Measurements from ENCODE around the gene C22orf15. TPM values are rescaled to one million over a fixed set of nuclear protein-coding genes. Genes with fewer than 3 reads are reported as not detected.
A peak's percentile ranks its signal among the peaks of the same experiment; 100 is the strongest.

C22orf15 gene
- total RNA-seq, 2 experiments from 2014 or later: 0.60 to 1.1 TPM

GRCh38 chr22:23779083-23779482 lies 16.3 kb downstream of the C22orf15 start:
- POLR2A ChIA-PET: no interaction called here
- Mint-ChIP-seq H3K9me3 (no peaks in the 10 kb centered on the region), H3K27me3 (peaks cover 5% of the 10 kb centered on the region), H3K27ac (no peak overlapping the region), H3K36me3 (ENCODE audit: low read depth) (no peaks in the 10 kb centered on the region), H3K4me3 (no peak overlapping the region), H3K4me1 (no peaks in the 10 kb centered on the region)
- no peak for DNase-seq
- CTCF ChIA-PET: no interaction called here

- no peak for DNase-seq
- H3K4me1 Mint-ChIP-seq: peaks cover 4% of the 10 kb centered on the region
- no peaks in the 10 kb centered on the region for H3K27me3 Mint-ChIP-seq
- POLR2A ChIA-PET: no interaction called here
- no peak overlapping the region for H3K27ac Mint-ChIP-seq
- CTCF ChIA-PET: no interaction called here
- no peaks in the 10 kb centered on the region for H3K9me3 Mint-ChIP-seq
- H3K4me3 Mint-ChIP-seq: no peak overlapping the region
- H3K36me3 Mint-ChIP-seq (ENCODE audit: low read depth): no peaks in the 10 kb centered on the region
Measured at GRCh38 chr22:23779731-23780130, 16.9 kb downstream of the C22orf15 start.

GRCh38 chr22:23780146-23780748 lies 17.5 kb downstream of the C22orf15 start:
- Mint-ChIP-seq H3K27ac (no peak overlapping the region), H3K36me3 (ENCODE audit: low read depth) (no peaks in the 10 kb centered on the region), H3K27me3 (no peaks in the 10 kb centered on the region), H3K4me3 (no peak overlapping the region), H3K4me1 (peaks cover 4% of the 10 kb centered on the region), H3K9me3 (no peaks in the 10 kb centered on the region)
- no peak for DNase-seq
- POLR2A ChIA-PET: interaction anchor here (1.0 kb wide), 1 partner anchor 13 kb away, joined by 3 read pairs; no protein-coding TSS in a partner anchor
- CTCF ChIA-PET: no interaction called here

GRCh38 chr22:23781065-23781464 lies 18.3 kb downstream of the C22orf15 start:
- POLR2A ChIA-PET: interaction anchor here (1.0 kb wide), 1 partner anchor 14 kb away, joined by 3 read pairs; no protein-coding TSS in a partner anchor
- H3K27ac Mint-ChIP-seq: no peak overlapping the region
- H3K27me3 Mint-ChIP-seq: no peaks in the 10 kb centered on the region

GRCh38 chr22:23781511-23782183 lies 18.9 kb downstream of the C22orf15 start:
- ChIA-PET CTCF (no interaction called here), POLR2A (no interaction called here)
- Mint-ChIP-seq H3K27me3 (no peaks in the 10 kb centered on the region), H3K27ac (no peak overlapping the region), H3K4me1 (peaks cover 12% of the 10 kb centered on the region), H3K36me3 (ENCODE audit: low read depth) (no peaks in the 10 kb centered on the region), H3K4me3 (no peak overlapping the region), H3K9me3 (no peaks in the 10 kb centered on the region)
- DNase-seq: no peak

More at GRCh38 chr22:23781065-23781464, 18.3 kb downstream of the C22orf15 start:
- H3K4me3 Mint-ChIP-seq: no peak overlapping the region
- peaks cover 6% of the 10 kb centered on the region for H3K4me1 Mint-ChIP-seq
- DNase-seq: no peak
- no peaks in the 10 kb centered on the region for H3K9me3 Mint-ChIP-seq
- CTCF ChIA-PET: no interaction called here
- no peaks in the 10 kb centered on the region for H3K36me3 Mint-ChIP-seq (ENCODE audit: low read depth)

GRCh38 chr22:23782252-23782651 lies 19.5 kb downstream of the C22orf15 start:
- no peak for DNase-seq
- Mint-ChIP-seq H3K4me3 (no peak overlapping the region), H3K27me3 (no peaks in the 10 kb centered on the region), H3K9me3 (no peaks in the 10 kb centered on the region), H3K4me1 (peaks cover 13% of the 10 kb centered on the region), H3K36me3 (ENCODE audit: low read depth) (no peaks in the 10 kb centered on the region), H3K27ac (no peak overlapping the region)
- CTCF ChIA-PET: interaction anchor here (1.0 kb wide), 1 partner anchor 67 kb away, joined by 3 read pairs; no protein-coding TSS in a partner anchor
- POLR2A ChIA-PET: no interaction called here

- no peak for DNase-seq
- Mint-ChIP-seq H3K4me3 (no peak overlapping the region), H3K27me3 (no peaks in the 10 kb centered on the region), H3K27ac (no peak overlapping the region), H3K4me1 (peaks cover 16% of the 10 kb centered on the region), H3K9me3 (no peaks in the 10 kb centered on the region), H3K36me3 (ENCODE audit: low read depth) (no peaks in the 10 kb centered on the region)
- CTCF ChIA-PET: interaction anchor here (1.0 kb wide), 1 partner anchor 67 kb away, joined by 3 read pairs; no protein-coding TSS in a partner anchor
- POLR2A ChIA-PET: no interaction called here
Measured at GRCh38 chr22:23782703-23783102, 19.9 kb downstream of the C22orf15 start.

- Mint-ChIP-seq H3K9me3 (no peaks in the 10 kb centered on the region), H3K27ac (no peak overlapping the region), H3K36me3 (ENCODE audit: low read depth) (no peaks in the 10 kb centered on the region), H3K27me3 (no peaks in the 10 kb centered on the region), H3K4me3 (no peak overlapping the region), H3K4me1 (peaks cover 23% of the 10 kb centered on the region)
- POLR2A ChIA-PET: no interaction called here
- CTCF ChIA-PET: interaction anchor here (1.0 kb wide), 1 partner anchor 66 kb away, joined by 3 read pairs; no protein-coding TSS in a partner anchor
- no peak for DNase-seq
Measured at GRCh38 chr22:23783265-23784150, 20.7 kb downstream of the C22orf15 start.

GRCh38 chr22:23784215-23784732 lies 21.5 kb downstream of the C22orf15 start:
- Mint-ChIP-seq H3K27ac (peak overlapping the region; percentile 3), H3K36me3 (ENCODE audit: low read depth) (no peaks in the 10 kb centered on the region), H3K4me3 (no peak overlapping the region), H3K9me3 (no peaks in the 10 kb centered on the region), H3K27me3 (no peaks in the 10 kb centered on the region), H3K4me1 (peaks cover 29% of the 10 kb centered on the region)
- ChIA-PET CTCF (no interaction called here), POLR2A (no interaction called here)
- DNase-seq: peak; percentile 34

- H3K27ac Mint-ChIP-seq: peak overlapping the region; percentile 91
- DNase-seq: no peak
- POLR2A ChIA-PET: interaction anchor here (0.8 to 2.4 kb wide), 7 partner anchors 11 to 225 kb away, joined by 3 to 17 read pairs (median 4); partner anchors contain the start of gene CABIN1
- CTCF ChIA-PET: interaction anchor here (0.6 to 1.1 kb wide), 2 partner anchors 16 to 57 kb away, joined by 3 to 9 read pairs; no protein-coding TSS in a partner anchor
- H3K36me3 Mint-ChIP-seq (ENCODE audit: low read depth): peaks cover 3% of the 10 kb centered on the region
- H3K9me3 Mint-ChIP-seq: no peaks in the 10 kb centered on the region
- peak overlapping the region; percentile 88 for H3K4me3 Mint-ChIP-seq
- H3K27me3 Mint-ChIP-seq: no peaks in the 10 kb centered on the region
- H3K4me1 Mint-ChIP-seq: peaks cover 37% of the 10 kb centered on the region
Measured at GRCh38 chr22:23786261-23786710, 23.5 kb downstream of the C22orf15 start.

GRCh38 chr22:23786752-23787599 lies 24.2 kb downstream of the C22orf15 start, which contains the start of gene SMARCB1:
Gene SMARCB1 (plus strand): TSS chr22:23786966. CDS start chr22:23787170, 204 bp downstream.
- Mint-ChIP-seq H3K27ac (peak within 1 kb of the TSS; percentile 91), H3K9me3 (no peaks in the 10 kb centered on the region), H3K4me3 (peak within 1 kb of the TSS; percentile 88), H3K36me3 (ENCODE audit: low read depth) (peaks cover 3% of the 10 kb centered on the region), H3K27me3 (no peaks in the 10 kb centered on the region), H3K4me1 (peaks cover 37% of the 10 kb centered on the region)
- peak; percentile 92 for DNase-seq
- POLR2A ChIA-PET: interaction anchor here (0.5 to 3.6 kb wide), 15 partner anchors 12 to 224 kb away, joined by 3 to 17 read pairs (median 4); partner anchors contain the start of genes CABIN1, MIF and SLC2A11
- CTCF ChIA-PET: interaction anchor here (0.5 to 1.4 kb wide), 4 partner anchors 12 to 57 kb away, joined by 3 to 9 read pairs (median 5); partner anchors contain the start of gene CHCHD10

- peaks cover 8% of the 10 kb centered on the region for H3K36me3 Mint-ChIP-seq (ENCODE audit: low read depth)
- H3K4me1 Mint-ChIP-seq: peaks cover 42% of the 10 kb centered on the region
- no peaks in the 10 kb centered on the region for H3K9me3 Mint-ChIP-seq
- H3K27ac Mint-ChIP-seq: peak overlapping the region; percentile 91
- ChIA-PET POLR2A (interaction anchor here (0.5 to 3.6 kb wide), 10 partner anchors 12 to 223 kb away, joined by 3 to 17 read pairs (median 4); partner anchors contain the start of genes CABIN1, MIF and SLC2A11), CTCF (interaction anchor here (0.5 to 1.4 kb wide), 4 partner anchors 12 to 69 kb away, joined by 3 to 6 read pairs (median 4); partner anchors contain the start of gene CHCHD10)
- peak overlapping the region; percentile 88 for H3K4me3 Mint-ChIP-seq
- no peaks in the 10 kb centered on the region for H3K27me3 Mint-ChIP-seq
- no peak for DNase-seq
Measured at GRCh38 chr22:23787600-23787896, 24.8 kb downstream of the C22orf15 start.

All from activated CD4-positive, alpha-beta memory T cell treated with anti-CD3 and anti-CD28 coated beads, Interleukin-2, amount 10 ng/mL, durations not matched to agents 7 days and 5 days (primary cell).